WTC11 (cell line): ENCODE results near the gene ZCCHC13. TPM values are rescaled to one million over a fixed set of nuclear protein-coding genes. Genes with fewer than 3 reads are reported as not detected.

Experiments used
- ATAC-seq: fragments of 200-7000 bp; cut with Tn5 transposase; 2 replicates; pipeline ENCODE4 v1.10.0; 2021; ENCODE audit warnings: mild to moderate bottlenecking, moderate library complexity
- CTCF ChIA-PET: fragments of 300-600 bp; sonication (Branson Sonifier 250); formaldehyde crosslinking; loops from one replicate; lab custom pipeline; 2021; ENCODE audit warnings: antibody characterized with exemption; lab: Charles Lee
- POLR2A ChIA-PET: fragments of 350-600 bp; sonication (Branson Sonifier 250); formaldehyde crosslinking; loops from one replicate; lab custom pipeline; 2021; ENCODE audit warnings: antibody characterized with exemption; lab: Charles Lee
- DNase-seq: peaks from one replicate; pipeline ENCODE4 v3.0.0; 2021; ENCODE audit warnings: low spot score
- H3K27ac Mint-ChIP-seq: 2 replicates; pipeline ENCODE4 v1.8.0; 2021; ENCODE audit warnings: mixed read lengths
- H3K27me3 Mint-ChIP-seq: 2 replicates; pipeline ENCODE4 v1.8.0; 2021; ENCODE audit warnings: low read depth, mild to moderate bottlenecking, moderate library complexity, mixed read lengths
- H3K36me3 Mint-ChIP-seq: 2 replicates; pipeline ENCODE4 v1.8.0; 2021; ENCODE audit warnings: mixed read lengths
- H3K4me1 Mint-ChIP-seq: 2 replicates; pipeline ENCODE4 v1.8.0; 2022; ENCODE audit warnings: mixed read lengths
- H3K4me3 Mint-ChIP-seq: 2 replicates; pipeline ENCODE4 v1.8.0; 2021; ENCODE audit warnings: mild to moderate bottlenecking, moderate library complexity, mixed read lengths
- H3K9me3 Mint-ChIP-seq: 2 replicates; pipeline ENCODE4 v1.8.0; 2021; ENCODE audit warnings: mixed read lengths
- ATF2 ChIP-seq: sonication (generic); formaldehyde crosslinking; IDR thresholded peaks from 2 replicates; pipeline ENCODE4 v1.8.1; 2022; ENCODE audit warnings: low read depth, missing genetic modification reagents, borderline replicate concordance
- GTF2I ChIP-seq: fragments of 250-450 bp; sonication (Bioruptor Pico); conservative IDR thresholded peaks from 2 replicates; pipeline ENCODE4 v1.4.0; 2021; ENCODE audit warnings: mild to moderate bottlenecking
- IRF2 ChIP-seq: sonication (generic); formaldehyde crosslinking; IDR thresholded peaks from 2 replicates; pipeline ENCODE4 v1.8.0; 2022; ENCODE audit warnings: low read depth, missing genetic modification reagents, borderline replicate concordance
- JUN ChIP-seq: sonication (generic); formaldehyde crosslinking; IDR thresholded peaks from 2 replicates; pipeline ENCODE4 v1.8.0; 2023; ENCODE audit warnings: mild to moderate bottlenecking, missing genetic modification reagents
- KAT7 ChIP-seq: sonication (generic); formaldehyde crosslinking; IDR thresholded peaks from 2 replicates; pipeline ENCODE4 v1.8.1; 2023; ENCODE audit warnings: missing genetic modification reagents, mild to moderate bottlenecking, borderline replicate concordance
- MAX ChIP-seq: sonication (generic); formaldehyde crosslinking; IDR thresholded peaks from 2 replicates; pipeline ENCODE4 v1.8.0; 2022; ENCODE audit warnings: mild to moderate bottlenecking, missing genetic modification reagents
- MXD4 ChIP-seq: fragments of 250-450 bp; sonication (Bioruptor Pico); IDR thresholded peaks from 2 replicates; pipeline ENCODE4 v1.8.0; 2021; ENCODE audit warnings: mild to moderate bottlenecking, moderate library complexity, borderline replicate concordance
- NR1H2 ChIP-seq: sonication (generic); formaldehyde crosslinking; IDR thresholded peaks from 2 replicates; pipeline ENCODE4 v1.9.0; 2021; ENCODE audit warnings: mild to moderate bottlenecking, moderate library complexity, missing genetic modification reagents
- NR2C2 ChIP-seq: sonication (generic); formaldehyde crosslinking; IDR thresholded peaks from 2 replicates; pipeline ENCODE4 v1.8.0; 2022; ENCODE audit warnings: mild to moderate bottlenecking, missing genetic modification reagents
- ZNF121 ChIP-seq: sonication (generic); formaldehyde crosslinking; IDR thresholded peaks from 2 replicates; pipeline ENCODE4 v1.8.0; 2023; ENCODE audit warnings: missing genetic modification reagents
- ZNF416 ChIP-seq: fragments of 250-450 bp; sonication (Bioruptor Pico); IDR thresholded peaks from 2 replicates; pipeline ENCODE4 v1.9.0; 2021; ENCODE audit warnings: mild to moderate bottlenecking, inconsistent platforms
- ZNF423 ChIP-seq: fragments of 250-450 bp; sonication (Bioruptor Pico); IDR thresholded peaks from 2 replicates; pipeline ENCODE4 v2.1.2; 2022; ENCODE audit warnings: mild to moderate bottlenecking, moderate library complexity
- ZNF671 ChIP-seq: fragments of 250-450 bp; sonication (Bioruptor Pico); IDR thresholded peaks from 2 replicates; pipeline ENCODE4 v1.8.0; 2021; ENCODE audit warnings: mild to moderate bottlenecking
- total RNA-seq: library from RNA; stranded (reverse); gene quantifications from 3 replicates; pipeline ENCODE4 v1.2.3, GENCODE V29; 2021
- TF ChIP-seq, protein P1 (sequence below): fragments of 250-450 bp; sonication (Bioruptor Pico); IDR thresholded peaks from 2 replicates; pipeline ENCODE4 v1.9.0; 2021; ENCODE audit warnings: moderate library complexity, mild to moderate bottlenecking, inconsistent platforms, borderline replicate concordance
- TF ChIP-seq, protein P2 (sequence below): fragments of 250-450 bp; sonication (Bioruptor Pico); IDR thresholded peaks from 2 replicates; pipeline ENCODE4 v1.8.0; 2021; ENCODE audit warnings: mild to moderate bottlenecking

Gene ZCCHC13
- total RNA-seq, 1 experiment from 2014 or later, result not detected

DNA sequence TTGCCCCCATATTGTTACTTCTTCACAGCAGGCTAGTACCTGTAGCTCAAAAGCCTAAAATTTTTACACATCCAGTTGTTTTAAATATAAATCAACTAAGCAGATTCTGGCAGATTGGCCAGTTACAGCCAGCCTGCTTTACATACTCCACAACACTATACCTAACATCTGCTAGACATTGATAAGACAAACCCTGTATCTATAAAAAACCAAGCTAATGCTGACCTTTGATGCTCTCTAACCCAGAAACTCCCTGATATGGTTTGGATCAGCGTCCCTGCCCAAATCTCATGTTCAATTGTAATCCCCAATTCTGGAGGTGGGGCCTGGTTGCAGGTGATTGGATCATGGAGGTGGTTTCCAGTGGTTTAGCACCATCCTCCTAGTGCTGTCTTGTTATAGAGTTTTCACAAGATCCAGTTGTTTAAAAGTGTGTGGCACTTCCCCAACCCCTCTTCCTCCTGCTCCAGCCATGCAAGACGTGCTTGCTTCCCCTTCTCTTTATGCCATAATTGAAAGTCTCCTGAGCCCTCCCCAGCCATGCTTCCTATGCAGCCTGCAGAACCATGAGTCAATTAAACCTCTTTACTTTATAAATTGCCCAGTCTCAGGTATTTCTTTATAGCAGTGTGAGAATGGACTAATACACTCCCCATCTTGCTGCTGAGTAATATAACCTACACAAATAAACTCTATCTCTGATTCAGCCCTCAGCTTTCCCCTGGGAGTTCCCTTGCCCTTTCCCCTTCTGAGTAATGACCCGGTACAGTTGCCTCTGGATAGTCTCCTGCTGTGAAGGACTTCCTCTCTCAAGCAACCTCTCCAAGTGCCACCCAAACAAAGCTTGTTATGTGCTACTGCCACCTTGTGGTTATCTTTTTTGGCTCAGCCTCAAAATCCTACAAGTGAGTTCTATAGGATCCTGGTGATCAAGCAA, 39.6 kb downstream of the ZCCHC13 start:
- peak; percentile 71 for DNase-seq
- ChIA-PET CTCF (interaction anchor here (0.5 to 3.3 kb wide), 8 partner anchors 18 to 488 kb away, joined by 3 to 31 read pairs (median 5); no protein-coding TSS in a partner anchor), POLR2A (interaction anchor here (1.2 kb wide), 1 partner anchor 18 kb away, joined by 4 read pairs; no protein-coding TSS in a partner anchor)
- H3K27ac Mint-ChIP-seq, result peak overlapping the region; percentile 72; the same call in 1 of the 2 replicates
- peaks cover 13% of the 10 kb centered on the region; the same call in 1 of the 2 replicates for H3K9me3 Mint-ChIP-seq
- peak overlapping the region; percentile 10; the same call in 1 of the 2 replicates for H3K4me3 Mint-ChIP-seq
- TF ChIP-seq, protein P1, sequence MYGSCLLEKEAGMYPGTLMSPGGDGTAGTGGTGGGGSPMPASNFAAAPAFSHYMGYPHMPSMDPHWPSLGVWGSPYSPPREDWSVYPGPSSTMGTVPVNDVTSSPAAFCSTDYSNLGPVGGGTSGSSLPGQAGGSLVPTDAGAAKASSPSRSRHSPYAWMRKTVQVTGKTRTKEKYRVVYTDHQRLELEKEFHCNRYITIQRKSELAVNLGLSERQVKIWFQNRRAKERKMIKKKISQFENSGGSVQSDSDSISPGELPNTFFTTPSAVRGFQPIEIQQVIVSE (CRISPR knock-in tag), result no peak
- TF ChIP-seq ZNF423 (CRISPR knock-in tag) (no peak), NR2C2 (CRISPR knock-in tag) (no peak), KAT7 (CRISPR knock-in tag) (no peak), ZNF121 (no peak), MXD4 (CRISPR knock-in tag) (no peak), GTF2I (CRISPR knock-in tag) (no peak), ATF2 (CRISPR knock-in tag) (no peak), ZNF671 (CRISPR knock-in tag) (no peak), ZNF416 (no peak), MAX (CRISPR knock-in tag) (no peak)
- H3K4me1 Mint-ChIP-seq, result peaks cover 22% of the 10 kb centered on the region
- no peaks in the 10 kb centered on the region for H3K27me3 Mint-ChIP-seq
- H3K36me3 Mint-ChIP-seq, result peaks cover 6% of the 10 kb centered on the region; the same call in 1 of the 2 replicates
- peak; percentile 93 for ATAC-seq

- Mint-ChIP-seq H3K4me1 (peaks cover 22% of the 10 kb centered on the region), H3K9me3 (peaks cover 9% of the 10 kb centered on the region; the same call in 1 of the 2 replicates), H3K36me3 (peaks cover 3% of the 10 kb centered on the region; the same call in 1 of the 2 replicates), H3K27ac (no peak overlapping the region), H3K4me3 (no peak overlapping the region), H3K27me3 (no peaks in the 10 kb centered on the region)
- ChIA-PET CTCF (interaction anchor here (1.0 to 3.3 kb wide), 7 partner anchors 19 to 489 kb away, joined by 3 to 31 read pairs (median 5); no protein-coding TSS in a partner anchor), POLR2A (no interaction called here)
- no peak for DNase-seq
- TF ChIP-seq JUN, result no peak
- TF ChIP-seq, protein P1 (CRISPR knock-in tag), result no peak
- TF ChIP-seq, protein P2, sequence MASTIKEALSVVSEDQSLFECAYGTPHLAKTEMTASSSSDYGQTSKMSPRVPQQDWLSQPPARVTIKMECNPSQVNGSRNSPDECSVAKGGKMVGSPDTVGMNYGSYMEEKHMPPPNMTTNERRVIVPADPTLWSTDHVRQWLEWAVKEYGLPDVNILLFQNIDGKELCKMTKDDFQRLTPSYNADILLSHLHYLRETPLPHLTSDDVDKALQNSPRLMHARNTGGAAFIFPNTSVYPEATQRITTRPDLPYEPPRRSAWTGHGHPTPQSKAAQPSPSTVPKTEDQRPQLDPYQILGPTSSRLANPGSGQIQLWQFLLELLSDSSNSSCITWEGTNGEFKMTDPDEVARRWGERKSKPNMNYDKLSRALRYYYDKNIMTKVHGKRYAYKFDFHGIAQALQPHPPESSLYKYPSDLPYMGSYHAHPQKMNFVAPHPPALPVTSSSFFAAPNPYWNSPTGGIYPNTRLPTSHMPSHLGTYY, result no peak
- TF ChIP-seq NR1H2 (CRISPR knock-in tag), result no peak
- TF ChIP-seq IRF2 (CRISPR knock-in tag), result no peak
- TF ChIP-seq MAX (CRISPR knock-in tag), result no peak
- no peak for TF ChIP-seq ATF2 (CRISPR knock-in tag)
- TF ChIP-seq ZNF121, result no peak
- no peak; the same call in 1 of the 2 replicates for ATAC-seq
Observed at GRCh38 chrX:74344280-74344622, 40.3 kb downstream of the ZCCHC13 start.
